GM12878 (cell line): ENCODE measurements around the gene GID4. TPM values are rescaled to one million over a fixed set of nuclear protein-coding genes. Genes with fewer than 3 reads are reported as not detected.
A peak's percentile ranks its signal among the peaks of the same experiment; 100 is the strongest.

Experiments used
- BACH1 ChIP-seq: fragments of 450-650 bp; IDR thresholded peaks from 2 replicates; pipeline ENCODE4 v1.6.1; 2017; ENCODE audit warnings: mild to moderate bottlenecking, borderline replicate concordance
- BCL3 ChIP-seq: IDR thresholded peaks from 2 replicates; pipeline ENCODE4 v1.6.1; 2011; ENCODE audit warnings: borderline replicate concordance, low read depth, mild to moderate bottlenecking, moderate library complexity, low read length; ENCODE audit not compliant: insufficient read depth, poor library complexity, severe bottlenecking
- BCLAF1 ChIP-seq: fragments of 450-650 bp; IDR thresholded peaks from 2 replicates; pipeline ENCODE4 v1.6.1; 2017; ENCODE audit warnings: antibody characterized with exemption, mild to moderate bottlenecking, moderate library complexity
- CBFB ChIP-seq: IDR thresholded peaks from 2 replicates; pipeline ENCODE4 v1.6.1; 2016; ENCODE audit warnings: antibody characterized with exemption, low read depth
- CBX5 ChIP-seq: sonication (generic); IDR thresholded peaks from 2 replicates; pipeline ENCODE4 v1.6.1; 2016; ENCODE audit warnings: low read depth, moderate library complexity, mild to moderate bottlenecking, inconsistent platforms
- CHD1 ChIP-seq: IDR thresholded peaks from 2 replicates; pipeline ENCODE4 v1.6.1; 2012; ENCODE audit warnings: low read depth, low read length, improper control_type of control experiment
- ETV6 ChIP-seq, 2 experiments: fragments of 450-650 bp in 1 of 2; IDR thresholded peaks in 1 of 2; conservative IDR thresholded peaks in 1 of 2; 2 replicates each; pipeline ENCODE4 v1.6.1; 2014; ENCODE audit warnings: antibody characterized with exemption in 1 of 2, borderline replicate concordance in 1 of 2, low read depth in 1 of 2, mild to moderate bottlenecking in 1 of 2, moderate library complexity in 1 of 2
- EZH2 ChIP-seq: IDR thresholded peaks from 2 replicates; pipeline ENCODE4 v1.6.1; 2012; ENCODE audit warnings: low read depth, mild to moderate bottlenecking, control low read depth, inconsistent platforms, low read length, borderline replicate concordance; ENCODE audit not compliant: control insufficient read depth
- HCFC1 ChIP-seq: fragments of 150-350 bp; IDR thresholded peaks from 2 replicates; pipeline ENCODE4 v1.6.1; 2014; ENCODE audit warnings: low read length
- HDAC6 ChIP-seq: fragments of 200-600 bp; sonication (generic); IDR thresholded peaks from one replicate; pipeline ENCODE4 v1.8.0; 2017; ENCODE audit warnings: antibody characterized with exemption; ENCODE audit not compliant: unreplicated experiment
- LARP7 ChIP-seq: fragments of 450-650 bp; IDR thresholded peaks from 2 replicates; pipeline ENCODE4 v1.6.1; 2017; ENCODE audit warnings: mild to moderate bottlenecking
- MEF2A ChIP-seq: IDR thresholded peaks from 2 replicates; pipeline ENCODE4 v1.6.1; 2011; ENCODE audit warnings: low read depth, mild to moderate bottlenecking, low read length, moderate library complexity; ENCODE audit not compliant: insufficient read depth
- MEF2B ChIP-seq: fragments of 450-650 bp; IDR thresholded peaks from 2 replicates; pipeline ENCODE4 v1.6.1; 2018; ENCODE audit warnings: mild to moderate bottlenecking, moderate library complexity; ENCODE audit not compliant: partially characterized antibody, poor library complexity, severe bottlenecking
- NBN ChIP-seq: fragments of 450-650 bp; IDR thresholded peaks from 2 replicates; pipeline ENCODE4 v1.6.1; 2016
- PRDM15 ChIP-seq: fragments of 450-650 bp; formaldehyde crosslinking; IDR thresholded peaks from 2 replicates; pipeline ENCODE4 v1.4.0; 2020; ENCODE audit warnings: mild to moderate bottlenecking, moderate library complexity
- RCOR1 ChIP-seq: conservative IDR thresholded peaks from 2 replicates; pipeline ENCODE4 v1.6.1; 2012; ENCODE audit warnings: low read depth, low read length, improper control_type of control experiment
- RELA ChIP-seq: fragments of 450-650 bp; IDR thresholded peaks from 2 replicates; pipeline ENCODE4 v1.8.0; 2014; ENCODE audit warnings: borderline replicate concordance; ENCODE audit not compliant: partially characterized antibody
- SIX5 ChIP-seq: IDR thresholded peaks from 2 replicates; pipeline ENCODE4 v1.6.1; 2011; ENCODE audit warnings: mild to moderate bottlenecking, low read depth, low read length, moderate library complexity; ENCODE audit not compliant: severe bottlenecking
- SREBF1 ChIP-seq: IDR thresholded peaks from 2 replicates; pipeline ENCODE4 v1.6.1; 2012; ENCODE audit warnings: mild to moderate bottlenecking, low read length
- SUPT20H ChIP-seq: IDR thresholded peaks from 2 replicates; pipeline ENCODE4 v1.6.1; 2011; ENCODE audit warnings: low read depth, mild to moderate bottlenecking, low read length, moderate library complexity, borderline replicate concordance; ENCODE audit not compliant: control insufficient read depth
- TBL1XR1 ChIP-seq: IDR thresholded peaks from 2 replicates; pipeline ENCODE4 v1.6.1; 2012; ENCODE audit warnings: low read depth, low read length, improper control_type of control experiment
- ZNF274 ChIP-seq: IDR thresholded peaks from one replicate; pipeline ENCODE4 v1.8.0; 2011; ENCODE audit not compliant: insufficient read length, insufficient read depth
- ZSCAN29 ChIP-seq: fragments of 450-650 bp; IDR thresholded peaks from 2 replicates; pipeline ENCODE4 v1.6.1; 2017; ENCODE audit warnings: mild to moderate bottlenecking, moderate library complexity
- polyA plus RNA-seq, 11 experiments: library from polyadenylated mRNA; depleted of rRNA in 4 of 11; unstranded in 6 of 11; stranded (reverse) in 5 of 11; fragments of >200 nt; fragmentation: Nextera tagmentation in 4 of 11; fragmentation: Illumina TruSeq in 1 of 11; extraction: Ambion mirVana in 4 of 11; extraction: Trizol in 1 of 11; gene quantifications; 1 replicate in 1 of 11; 2 replicates in 10 of 11; pipeline versions ENCODE4 v1.2.1 to v1.2.3, GENCODE V29; 2011 to 2016; ENCODE audit warnings: inconsistent platforms in 2 of 11, missing spikeins in 2 of 11, low read depth in 1 of 11
- total RNA-seq, 4 experiments: library from RNA; depleted of rRNA in 3 of 4; stranded (reverse); fragments of >200 nt in 3 of 4; fragmentation: Illumina TruSeq in 1 of 4; extraction: Trizol in 1 of 4; gene quantifications; 2 replicates each; pipeline versions ENCODE4 v1.2.1 to v1.2.3, GENCODE V29; 2013 to 2021

The GID4 gene
- total and polyA plus RNA-seq, 10 of the 15 experiments (the other 5 are each of a cell fraction or from before 2014, with no cell fraction given) = 0.93 to 7.3 (median 3.6) TPM

- no peak for TF ChIP-seq PRDM15
- no peak for TF ChIP-seq EZH2
- TF ChIP-seq MEF2A = no peak
- TF ChIP-seq SIX5 = peak; percentile 93
- TF ChIP-seq HDAC6 = no peak
- no peak for TF ChIP-seq BCLAF1
- TF ChIP-seq NBN = peak; percentile 86; the same call in 1 of the 2 replicates
- no peak for TF ChIP-seq CBFB
- no peak for TF ChIP-seq MEF2B
- TF ChIP-seq BACH1 = no peak
- peak; percentile 94 for TF ChIP-seq RELA
- no peak for TF ChIP-seq ZNF274
- TF ChIP-seq LARP7 = peak; percentile 67; the same call in 1 of the 2 replicates
- TF ChIP-seq BCL3 = no peak
- TF ChIP-seq RCOR1 = peak; percentile 81; the same call in 1 of the 2 replicates
- peak; percentile 99 for TF ChIP-seq HCFC1
- peak; percentile 32; the same call in 1 of the 2 replicates for TF ChIP-seq TBL1XR1
- TF ChIP-seq ETV6 (conservative IDR thresholded peaks at IDR 0.05 in 1 of 2, IDR thresholded peaks at IDR 0.05 in 1 of 2; ENCODE audit: borderline replicate concordance in 1 of 2, low read depth in 1 of 2) = no peak
- no peak for TF ChIP-seq CHD1
- no peak for TF ChIP-seq ZSCAN29
- peak; percentile 86 for TF ChIP-seq SREBF1
- no peak for TF ChIP-seq SUPT20H
- no peak for TF ChIP-seq CBX5
Observed at GRCh38 chr17:18038861-18039534, at the start of gene GID4, which contains the start of gene ATPAF2 (continued).
